GM19324 (cell line): ENCODE data around the gene CPLANE1.

Source experiments
- ATAC-seq: cut with Tn5 transposase; IDR thresholded peaks from one replicate; pipeline ENCODE4 v1.9.1; 2021; ENCODE audit warnings: mild to moderate bottlenecking, moderate library complexity; ENCODE audit not compliant: unreplicated experiment, low FRiP score

CPLANE1 gene

DNA sequence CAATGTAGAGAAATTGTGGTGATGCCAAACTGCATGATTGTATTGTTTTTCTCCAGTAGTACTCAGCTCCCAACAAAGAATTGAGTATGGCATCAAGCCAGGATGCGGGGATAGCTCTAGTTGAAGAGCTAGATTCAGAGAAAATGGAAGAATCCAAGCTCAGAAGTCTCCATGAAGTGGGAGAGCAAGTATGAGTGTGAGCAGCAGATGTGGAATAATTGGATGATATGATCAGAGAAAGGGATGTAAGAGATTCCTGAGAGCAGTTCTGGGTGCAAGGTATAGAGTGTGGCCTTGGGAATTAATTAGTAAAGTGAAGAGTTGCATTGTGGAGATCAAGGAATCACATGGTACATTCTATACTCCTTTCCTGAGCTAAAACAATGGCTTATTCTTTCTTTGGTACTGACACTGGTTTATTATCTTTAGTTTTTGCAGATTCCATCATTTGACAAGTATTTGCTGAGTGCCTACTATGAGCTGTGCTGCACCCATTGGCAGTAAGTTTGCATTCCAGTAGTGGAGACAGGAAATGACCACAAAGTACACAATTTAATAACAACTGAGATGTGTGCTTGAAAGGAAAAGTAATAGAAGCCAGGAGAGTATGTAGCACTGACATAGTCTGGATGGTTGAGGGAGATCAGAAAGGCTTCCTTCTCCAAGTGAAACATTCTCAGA is 177.1 kb downstream of the CPLANE1 start:
- ATAC-seq, result no peak

DNA sequence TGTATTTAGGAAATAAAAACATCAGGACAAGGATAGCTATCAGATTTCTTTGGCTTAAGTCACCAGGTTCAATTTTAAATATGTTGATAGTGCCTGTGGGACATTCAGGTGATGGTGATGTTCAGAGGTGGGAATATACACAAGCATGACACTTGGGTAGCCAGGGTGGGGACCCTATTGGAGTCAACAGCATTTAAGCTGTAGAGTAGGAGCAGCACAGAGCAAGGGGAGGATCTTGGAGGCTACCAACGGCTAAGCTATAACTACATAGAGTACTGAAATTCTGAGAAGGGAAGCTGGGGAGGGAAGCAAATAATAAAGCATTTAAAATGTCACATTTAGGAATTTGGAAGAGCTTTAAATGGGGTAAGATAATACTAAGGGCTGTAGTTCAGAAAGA is 177.7 kb downstream of the CPLANE1 start:
- no peak for ATAC-seq

- ATAC-seq, result no peak
Measured at GRCh38 chr5:37064442-37064841, 184.7 kb downstream of the CPLANE1 start.

DNA sequence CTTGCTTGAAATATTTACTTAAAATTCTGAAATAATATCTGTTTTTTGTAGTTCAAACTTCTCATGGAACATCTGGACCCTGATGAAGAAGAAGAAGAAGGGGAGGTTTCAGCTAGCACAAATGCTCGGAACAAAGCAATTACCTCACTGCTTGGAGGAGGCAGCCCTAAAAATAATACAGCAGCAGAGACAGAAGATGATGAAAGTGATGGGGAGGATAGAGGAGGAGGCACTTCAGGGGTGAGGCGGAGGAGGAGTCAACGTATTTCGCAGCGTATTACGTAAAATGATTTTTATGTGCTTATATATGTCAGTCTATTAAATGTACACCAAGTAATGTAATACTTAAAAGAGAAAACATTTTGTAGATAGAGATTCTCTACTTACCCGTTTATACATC is 185.4 kb downstream of the CPLANE1 start:
- no peak for ATAC-seq

- no peak for ATAC-seq
Measured at GRCh38 chr5:37060030-37060429, 189.1 kb downstream of the CPLANE1 start.

GRCh38 chr5:37056762-37057161 is 192.4 kb downstream of the CPLANE1 start:
- ATAC-seq, result no peak
